AG08396 (cell line): Measurements from ENCODE around the gene NPY4R.
A peak's percentile ranks its signal among the peaks of the same experiment; 100 is the strongest.
"Not testable (repeated sequence)": the region's sequence is repeated elsewhere in the genome, so short reads cannot be mapped to it uniquely, and the experiment has no call there.

ENCODE experiments used
- DNase-seq: peaks from one replicate; pipeline ENCODE4 v3.0.0; 2012; ENCODE audit warnings: low spot score, mixed read lengths

Gene NPY4R

GRCh38 chr10:46455992-46456391, 9.8 kb downstream of the NPY4R start:
- DNase-seq, result not testable (repeated sequence)

DNA sequence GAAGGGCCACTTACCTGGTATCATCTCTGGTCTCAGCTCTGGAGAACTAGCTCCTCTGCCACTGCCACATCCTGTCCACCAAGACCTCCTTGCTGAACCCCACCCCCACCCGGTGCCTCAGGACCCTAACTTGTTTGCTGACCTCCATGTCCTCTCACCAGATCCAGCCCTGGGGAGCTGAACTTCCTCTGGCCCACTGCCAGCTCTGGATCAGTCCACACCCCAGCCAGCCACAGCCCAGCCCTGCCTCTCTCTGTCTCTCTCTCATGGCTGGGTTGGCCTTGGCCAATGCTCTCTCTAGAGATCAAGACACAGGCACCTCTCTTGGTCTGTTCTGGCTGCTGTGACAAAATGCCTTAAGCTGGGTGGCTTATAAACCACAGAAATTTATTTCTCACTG, 14.4 kb downstream of the NPY4R start:
- not testable (repeated sequence) for DNase-seq

DNA sequence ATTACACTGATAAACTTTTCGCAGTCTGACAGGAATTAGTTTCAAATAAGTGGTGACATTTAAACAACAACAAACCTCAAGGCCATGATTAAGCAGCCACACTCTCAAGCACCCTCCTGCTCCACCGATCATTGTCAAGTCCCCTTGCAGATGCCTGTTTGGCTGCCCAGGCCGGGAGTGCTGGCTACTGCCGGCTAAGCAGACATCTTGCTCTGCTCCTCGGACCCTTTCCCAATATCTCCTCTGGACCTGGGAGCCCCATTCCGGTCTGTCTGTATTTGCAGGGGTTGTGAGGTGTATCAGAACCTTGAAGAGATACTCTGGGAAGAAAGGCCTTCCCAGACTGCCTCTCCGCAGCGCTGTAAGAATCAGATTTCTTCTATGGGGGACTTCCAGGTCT, 14.9 kb downstream of the NPY4R start:
- DNase-seq, result not testable (repeated sequence)

GRCh38 chr10:46447439-46447838, 18.3 kb downstream of the NPY4R start:
- DNase-seq, result not testable (repeated sequence)

DNA sequence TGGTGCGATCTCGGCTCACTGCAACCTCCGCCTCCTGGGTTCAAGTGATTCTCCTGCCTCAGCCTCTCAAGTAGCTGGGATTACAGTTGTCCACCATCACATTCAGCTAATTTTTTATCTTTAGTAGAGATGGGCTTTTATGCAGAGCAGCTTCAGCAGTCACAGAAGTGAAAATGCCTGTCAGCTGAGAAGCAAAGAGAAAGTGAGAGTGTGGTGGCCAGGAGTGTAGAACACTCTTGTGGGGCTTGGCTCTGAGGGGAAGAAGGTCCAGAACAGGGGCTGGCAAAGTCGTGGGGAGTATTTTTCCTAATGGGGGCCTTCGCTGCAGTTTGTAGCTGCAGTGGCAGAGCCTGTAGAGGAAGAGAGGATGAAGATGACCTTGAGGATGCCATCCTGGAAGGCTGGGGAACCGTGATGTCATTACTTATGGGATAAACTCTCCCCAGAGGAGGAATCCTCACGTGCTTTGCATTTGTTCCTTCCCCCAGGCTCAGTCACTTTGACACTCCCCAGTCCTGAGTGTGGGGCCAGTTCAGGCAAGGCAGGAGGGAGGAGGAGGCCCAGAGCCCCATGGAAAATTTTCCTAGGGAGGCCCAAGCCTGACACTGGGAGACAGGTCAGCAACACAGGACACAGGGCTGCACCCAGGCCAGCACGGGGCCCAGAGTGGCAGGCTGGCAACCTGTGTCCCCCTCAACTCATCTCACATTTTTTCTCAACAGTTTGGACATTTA, 20.2 kb downstream of the NPY4R start:
- not testable (repeated sequence) for DNase-seq

DNA sequence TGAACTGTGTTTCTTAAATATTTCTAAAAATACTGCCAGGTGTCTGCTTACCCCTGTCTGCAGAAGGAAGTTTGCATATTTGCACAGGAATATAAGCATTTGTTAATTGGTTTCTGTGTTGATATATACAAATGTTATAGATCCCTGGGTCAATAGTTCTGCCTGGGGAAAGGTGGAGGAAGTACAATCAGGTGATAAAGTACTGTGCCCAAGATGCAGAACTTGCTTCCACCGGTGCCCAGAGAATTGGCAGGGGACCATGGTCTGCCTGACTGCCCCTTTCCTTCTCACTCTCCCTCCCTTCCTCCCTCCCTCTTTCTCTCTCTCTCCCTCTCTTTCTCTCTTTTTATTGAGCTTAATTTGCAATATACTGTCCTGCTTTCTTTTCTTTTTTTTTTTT, 22.3 kb downstream of the NPY4R start:
- not testable (repeated sequence) for DNase-seq

DNA sequence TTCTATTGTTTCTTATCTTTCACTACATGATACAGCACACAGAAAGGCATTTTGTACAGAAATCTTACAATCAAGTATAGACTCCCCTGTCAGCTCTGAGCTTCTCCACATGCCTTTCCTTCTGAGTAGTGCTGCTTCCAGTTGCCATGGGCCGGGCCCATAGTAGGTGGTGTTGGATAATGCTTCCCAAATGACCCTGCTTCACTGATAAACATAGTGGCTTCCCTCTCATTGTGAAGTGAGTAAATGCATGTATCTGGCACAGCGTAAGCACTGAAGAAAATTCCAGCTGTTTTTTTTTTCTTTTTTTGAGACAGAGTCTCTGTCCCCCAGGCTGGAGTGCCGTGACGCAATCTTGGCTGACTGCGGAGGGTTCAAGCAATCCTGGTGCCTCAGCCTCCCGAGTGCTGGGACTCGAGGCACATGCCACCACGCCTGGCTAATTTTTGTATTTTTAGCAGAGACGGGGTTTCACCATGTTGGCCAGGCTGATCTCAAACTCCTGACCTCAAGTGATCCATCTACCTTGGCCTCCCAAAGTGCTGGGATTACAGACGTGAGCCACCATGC, 23.0 kb downstream of the NPY4R start:
- DNase-seq, result peak; percentile 0

DNA sequence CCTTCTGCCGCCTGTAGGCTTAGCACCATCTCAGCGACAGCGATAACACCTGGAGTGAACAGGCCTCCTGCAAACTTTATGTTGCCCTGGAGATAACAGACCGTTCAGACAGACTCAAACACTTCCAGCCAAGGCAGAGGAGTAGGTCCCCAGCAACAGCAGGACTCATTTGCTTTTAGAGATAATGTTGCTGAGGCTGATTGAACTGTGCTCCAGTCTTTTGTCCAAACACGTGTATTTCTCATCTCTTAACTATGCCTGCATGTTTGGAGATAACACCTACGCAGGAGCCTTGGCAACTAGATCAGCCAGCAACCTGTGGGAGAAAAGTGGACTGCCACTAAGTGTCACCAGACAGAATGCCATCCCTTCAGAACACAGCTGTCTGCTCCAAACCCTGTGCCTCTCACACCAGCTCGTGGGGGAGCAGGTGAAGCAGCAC, 23.9 kb downstream of the NPY4R start:
- peak; percentile 1 for DNase-seq

GRCh38 chr10:46440942-46441341, 24.8 kb downstream of the NPY4R start:
- DNase-seq, result not testable (repeated sequence)

- not testable (repeated sequence) for DNase-seq
Observed at GRCh38 chr10:46423550-46423949, 42.2 kb downstream of the NPY4R start.

DNA sequence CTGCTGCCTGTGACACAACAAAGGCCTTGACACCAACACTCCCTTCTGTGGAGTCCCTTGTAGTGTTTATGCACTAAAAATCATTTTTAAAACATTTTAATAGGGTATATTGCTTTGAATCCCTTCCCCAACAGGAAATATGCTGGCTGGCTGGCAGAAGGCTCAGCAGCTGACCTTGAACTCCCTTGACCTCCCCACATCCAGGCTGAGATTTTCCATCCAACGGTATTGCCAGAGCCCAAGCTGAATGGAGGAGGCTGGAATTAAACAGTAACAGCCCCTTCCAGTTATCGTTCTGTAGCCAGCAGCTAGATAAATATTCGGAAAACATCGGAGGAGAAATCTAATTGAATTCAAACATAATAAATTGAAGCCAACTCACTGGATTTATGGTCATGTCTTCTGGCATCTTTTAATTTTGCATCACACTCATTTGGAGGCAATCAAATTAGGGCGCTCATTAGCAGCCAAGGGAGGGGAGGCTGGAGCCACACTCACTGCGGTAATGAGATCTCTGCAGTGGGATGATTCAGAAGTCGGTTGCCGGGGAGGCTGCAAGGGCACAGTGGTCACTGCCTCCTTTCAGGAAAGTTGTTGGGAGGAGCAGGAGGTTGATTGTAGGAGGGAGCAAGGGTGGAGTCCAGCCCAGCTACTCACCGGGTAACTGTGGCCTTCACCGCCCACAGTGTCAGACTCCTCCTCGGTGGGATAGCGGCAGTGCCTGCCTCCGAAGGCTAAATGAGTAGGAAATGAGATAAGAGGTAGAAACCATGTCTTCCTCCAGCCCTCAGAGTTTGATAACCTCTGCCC, 46.0 kb downstream of the NPY4R start:
- DNase-seq, result not testable (repeated sequence)

DNA sequence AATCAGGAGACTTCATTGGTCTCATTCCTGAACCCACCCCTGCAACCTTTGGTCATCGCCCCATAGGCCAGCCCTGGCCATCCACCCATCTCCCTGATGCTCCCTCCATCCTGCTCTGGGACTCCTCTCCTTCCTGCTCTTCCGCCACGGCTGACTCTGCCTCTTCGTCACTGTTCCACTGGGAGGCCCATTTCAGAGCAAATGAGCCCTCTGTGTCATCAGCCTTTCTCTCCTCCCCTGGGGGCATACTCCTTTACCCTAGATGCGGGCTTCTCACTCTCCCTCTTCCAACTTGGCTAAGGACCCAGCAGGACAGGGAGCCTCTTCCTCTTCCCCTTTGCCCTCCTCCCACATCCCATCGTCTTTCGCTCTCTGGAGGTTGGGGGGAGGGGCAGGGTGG, 47.5 kb downstream of the NPY4R start:
- not testable (repeated sequence) for DNase-seq

GRCh38 chr10:46415291-46415690, 50.5 kb downstream of the NPY4R start:
- DNase-seq, result not testable (repeated sequence)

DNA sequence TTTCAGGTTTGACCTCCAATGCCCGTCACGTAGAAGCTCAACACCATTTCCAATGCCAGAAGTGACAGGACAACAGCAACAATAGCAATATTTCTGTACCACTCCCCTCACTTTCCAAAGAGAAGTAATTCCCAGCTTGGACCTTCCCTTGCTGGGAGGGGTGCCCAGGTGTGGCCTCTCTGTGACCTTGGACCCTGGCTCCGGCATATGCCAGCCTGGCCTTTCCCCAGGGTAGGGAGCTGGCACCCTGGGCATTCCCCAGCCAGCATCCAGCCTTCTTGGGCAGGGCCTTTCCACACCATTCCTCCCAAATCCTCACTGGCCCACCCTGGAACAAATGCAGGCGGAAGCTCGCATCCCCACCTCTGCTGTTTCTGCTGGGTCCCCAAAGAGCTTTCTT, 53.1 kb downstream of the NPY4R start:
- DNase-seq, result not testable (repeated sequence)

- not testable (repeated sequence) for DNase-seq
Observed at GRCh38 chr10:46411123-46411522, 54.6 kb downstream of the NPY4R start.
